ENCODE results near the gene LMO2.
"Not testable (repeated sequence)": the region's sequence is repeated elsewhere in the genome, so short reads cannot be mapped to it uniquely, and the experiment has no call there.

LMO2 gene
- 0 to 0.12 (median 0) reads per million in 4 donors for total RNA-seq

DNA sequence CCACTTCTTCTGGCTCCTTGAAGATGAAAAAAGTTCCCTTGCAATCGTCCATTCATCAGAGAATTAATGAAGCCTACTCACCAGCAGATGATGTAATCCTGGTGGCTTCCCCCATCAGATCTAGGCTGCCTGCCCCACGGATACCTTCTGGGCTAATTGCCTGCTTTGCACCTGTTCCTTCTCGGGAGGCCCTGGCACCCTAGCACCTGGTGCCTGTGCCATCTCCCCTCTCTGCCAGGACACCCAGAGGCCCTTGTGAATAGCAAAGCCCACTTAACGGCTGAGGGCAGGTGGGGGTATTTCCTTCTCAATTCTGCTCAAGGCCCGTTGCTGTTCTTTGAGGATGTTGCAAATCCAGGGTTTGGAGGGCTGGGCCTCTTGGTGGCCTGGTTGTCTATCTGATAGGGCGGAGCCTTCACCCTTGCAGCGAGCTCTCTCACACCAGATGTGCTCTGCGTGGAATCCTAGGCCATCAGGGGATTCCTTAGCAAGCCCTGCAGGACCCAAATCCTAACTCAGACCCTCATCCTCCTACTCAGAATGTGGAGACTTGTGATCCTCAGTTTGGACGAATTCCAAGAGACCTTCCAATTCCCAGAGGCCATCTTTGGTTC, at the start of gene LMO2:
Gene LMO2 (minus strand): TSS at position 363 of the 614 bp plus-strand sequence. CDS start 22,360 bp downstream, outside the sequence.
- DNase-seq = no peak

DNA sequence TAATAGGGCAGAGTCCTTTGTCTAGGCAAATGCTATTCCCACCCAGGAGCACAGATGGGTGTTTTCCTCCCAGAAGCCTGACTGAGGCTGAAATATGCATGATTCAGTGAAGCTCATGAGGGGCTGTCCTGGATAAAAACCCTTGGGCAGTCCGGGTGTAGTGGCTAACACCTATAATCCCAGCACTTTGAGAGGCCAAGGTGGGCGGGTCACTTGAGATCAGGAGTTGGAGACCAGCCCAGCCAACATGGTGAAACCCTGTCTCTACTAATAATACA, 48.6 kb upstream of the LMO2 start:
- no peak for DNase-seq

DNA sequence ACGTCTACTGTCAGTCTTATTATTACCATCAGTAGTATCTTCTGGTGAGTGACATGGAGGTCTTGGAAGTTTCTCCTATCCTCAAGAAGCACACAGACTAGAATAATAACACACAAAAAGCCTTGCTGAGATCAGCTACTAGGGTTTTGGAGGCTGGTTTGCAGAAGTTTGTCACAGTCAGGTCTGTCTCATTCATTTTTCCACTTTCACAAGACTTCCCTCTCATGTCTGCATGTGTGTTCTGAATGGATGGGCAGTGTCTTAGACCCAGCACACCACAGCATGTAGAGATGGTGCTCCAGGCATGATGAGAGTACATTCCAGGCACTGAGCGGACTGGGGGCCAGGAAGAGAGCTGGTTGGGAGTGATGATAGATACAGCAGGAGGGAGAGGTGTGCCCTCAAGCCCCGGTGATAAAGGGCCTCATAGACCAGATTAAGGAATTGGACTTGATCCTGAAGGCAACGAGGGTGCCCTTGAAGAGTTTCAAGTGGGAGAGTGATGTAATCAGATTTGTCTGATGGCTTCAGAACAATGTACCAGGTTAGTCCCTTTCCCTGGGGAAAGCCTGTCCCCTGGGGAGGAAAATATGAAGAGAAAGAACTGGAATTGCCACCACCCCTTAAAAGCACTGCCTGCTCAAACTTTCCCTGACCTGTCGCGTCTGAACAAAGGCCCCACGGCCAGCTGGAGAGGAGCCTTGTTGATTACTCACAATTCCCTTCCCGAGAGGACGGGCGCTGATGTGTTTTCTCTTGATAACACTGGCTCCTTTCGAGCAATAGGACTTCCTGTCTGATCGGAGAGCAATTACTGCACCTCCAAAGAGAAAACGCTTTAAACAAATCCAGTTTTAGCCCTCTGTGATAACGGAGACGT, 45.1 kb upstream of the LMO2 start:
- no peak for DNase-seq

DNA sequence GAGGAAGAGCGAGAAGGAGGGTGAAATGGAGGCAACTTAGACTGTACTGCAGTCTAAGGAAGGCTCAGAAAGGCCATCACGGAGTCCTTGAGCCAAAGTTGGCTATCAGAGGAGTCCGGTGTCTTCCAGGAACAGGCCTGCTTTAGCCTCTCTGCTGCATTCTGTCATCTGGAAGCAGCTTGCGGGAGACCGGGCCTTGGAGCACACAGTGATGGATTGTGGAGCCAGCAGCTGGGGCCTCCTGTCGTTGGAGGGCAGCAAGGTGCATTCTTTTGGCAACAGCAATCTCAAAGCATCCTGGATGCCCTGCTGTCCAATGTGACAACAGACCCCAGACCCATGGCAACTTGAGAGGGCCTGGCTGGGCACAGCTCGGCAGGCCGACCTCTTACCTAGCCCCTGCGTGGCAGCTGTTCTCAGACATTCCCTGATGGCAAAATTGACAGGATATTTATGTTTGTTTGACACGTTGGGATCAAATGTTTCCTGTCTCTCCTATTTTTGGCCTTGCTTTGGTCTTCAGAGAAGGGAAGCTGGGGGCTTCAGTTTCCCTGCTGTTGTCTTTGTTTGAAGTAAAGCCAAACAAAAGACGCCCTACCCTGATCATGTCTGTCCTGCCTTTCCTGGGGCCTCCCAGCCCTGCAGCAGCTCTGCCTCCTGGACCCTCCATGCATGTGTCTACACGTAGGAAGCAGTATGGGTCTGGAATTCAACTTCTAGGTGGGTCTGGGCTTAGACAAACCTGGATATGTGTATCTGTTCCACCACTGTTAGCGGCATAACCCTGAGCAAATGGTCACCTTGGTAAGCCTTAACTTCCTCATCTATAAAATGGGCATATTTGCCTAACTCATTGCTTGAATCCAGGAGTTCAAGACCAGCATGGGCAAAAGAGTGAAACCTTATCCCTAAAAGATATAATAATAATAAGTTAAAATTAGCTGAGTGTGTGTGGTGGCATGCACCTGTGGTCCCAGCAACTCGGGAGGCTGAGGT, 43.9 kb upstream of the LMO2 start:
- DNase-seq = no peak

DNA sequence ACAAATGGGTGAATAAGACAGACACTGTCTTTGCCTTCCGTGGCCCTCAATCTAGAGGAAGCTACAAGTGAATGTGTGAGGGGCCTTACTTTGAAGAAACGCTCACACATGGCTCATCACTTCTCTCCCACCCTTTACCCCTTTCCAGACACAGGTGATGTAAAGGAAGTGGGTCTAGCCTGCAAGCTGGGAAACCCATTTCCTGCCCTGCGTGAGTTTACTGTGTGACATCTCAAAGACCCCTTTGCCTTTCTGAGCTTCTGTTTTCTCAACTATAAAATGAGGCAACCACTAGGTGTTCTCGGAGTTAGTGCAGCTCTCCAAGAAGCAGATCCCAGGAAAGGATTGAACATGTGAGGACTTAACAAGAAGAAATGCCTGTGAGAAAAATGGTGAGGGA, 43.1 kb upstream of the LMO2 start:
- DNase-seq = no peak

DNA sequence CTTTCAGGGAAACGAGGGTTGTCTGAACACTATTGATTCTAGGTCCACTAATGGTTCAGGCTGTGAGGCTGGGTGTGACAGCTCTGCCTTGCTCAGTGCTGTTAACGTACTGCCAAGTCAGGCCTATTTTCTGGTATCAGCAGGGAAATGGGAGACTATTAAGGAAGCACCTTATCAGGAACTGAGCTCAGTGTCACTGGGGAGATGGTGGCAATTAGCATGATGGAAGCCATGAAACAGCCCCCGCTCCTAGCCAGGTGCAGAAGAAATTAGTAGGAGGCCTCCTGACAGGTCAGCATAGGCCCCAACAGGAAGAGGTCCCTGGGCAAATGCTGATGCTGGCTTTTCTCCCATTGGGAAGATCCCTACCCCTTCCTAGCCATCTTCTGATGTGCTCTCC, 42.6 kb upstream of the LMO2 start:
- DNase-seq = no peak

DNA sequence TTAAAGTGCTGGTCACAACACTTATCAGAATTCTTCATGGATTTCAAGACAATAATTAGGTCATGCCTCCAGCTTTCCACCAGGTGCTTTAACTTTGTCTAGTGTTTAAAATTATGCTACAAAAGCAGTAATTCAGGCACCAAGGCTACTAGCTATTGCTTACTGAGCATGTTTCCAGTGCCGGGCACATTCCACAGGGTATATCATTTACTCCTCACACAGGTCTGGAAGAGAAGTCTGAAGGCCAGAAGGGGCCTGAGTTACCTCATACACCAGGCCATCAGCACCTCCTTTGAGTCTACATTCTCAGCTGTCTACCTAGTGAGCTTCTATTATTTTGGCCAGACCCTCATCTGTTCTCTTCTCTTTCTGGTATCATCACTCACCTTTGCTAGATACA, 41.7 kb upstream of the LMO2 start:
- DNase-seq = no peak

DNA sequence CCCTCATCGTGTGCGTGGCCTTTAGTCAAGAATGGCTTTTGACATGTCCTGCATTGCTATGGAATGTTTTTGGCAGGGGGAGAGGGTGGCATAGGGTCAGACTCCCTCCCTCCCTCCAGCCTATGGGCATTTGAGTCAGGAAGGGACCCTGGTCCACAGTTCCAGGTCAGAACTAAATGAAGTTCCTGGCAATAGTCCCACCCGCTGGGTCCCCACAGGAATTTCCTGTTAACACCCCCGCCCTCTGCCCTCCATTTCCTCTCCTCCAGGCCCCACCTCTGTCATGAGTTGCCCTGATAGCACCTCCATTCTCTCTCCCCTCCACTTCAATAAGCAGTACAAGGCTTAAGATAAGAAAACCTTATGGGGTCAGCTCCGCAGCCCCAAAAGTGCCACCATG, 40.8 kb upstream of the LMO2 start:
- DNase-seq = no peak

DNA sequence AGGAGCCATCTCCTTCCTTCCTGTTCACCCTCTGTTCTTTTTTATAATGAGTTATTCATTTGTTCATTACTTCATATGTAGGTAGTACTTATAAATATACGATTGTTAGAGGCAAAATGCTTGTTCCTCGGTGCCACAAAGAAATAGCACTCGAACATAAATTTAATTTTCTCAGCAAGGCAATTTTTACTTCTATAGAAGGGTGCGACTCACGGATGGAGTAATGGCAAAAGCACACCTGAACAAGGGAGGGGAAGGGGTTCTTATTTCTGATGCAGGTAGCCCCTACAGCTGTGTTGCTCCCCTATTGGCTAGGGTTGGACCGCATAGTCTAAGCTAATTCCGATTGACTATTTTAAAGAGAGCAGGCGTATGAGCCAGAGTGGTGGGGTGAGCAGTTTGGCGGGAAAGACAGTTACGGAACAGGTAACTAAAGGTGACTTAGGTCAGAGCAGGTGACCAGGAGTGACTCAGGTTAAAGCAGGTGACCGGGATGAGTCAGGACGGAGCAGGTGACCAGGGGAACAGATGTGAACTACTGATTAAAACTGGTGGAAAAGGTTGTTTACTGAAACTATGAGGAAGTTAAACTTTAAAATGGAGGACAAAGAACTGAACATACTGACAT, 40.0 kb upstream of the LMO2 start:
- not testable (repeated sequence) for DNase-seq

DNA sequence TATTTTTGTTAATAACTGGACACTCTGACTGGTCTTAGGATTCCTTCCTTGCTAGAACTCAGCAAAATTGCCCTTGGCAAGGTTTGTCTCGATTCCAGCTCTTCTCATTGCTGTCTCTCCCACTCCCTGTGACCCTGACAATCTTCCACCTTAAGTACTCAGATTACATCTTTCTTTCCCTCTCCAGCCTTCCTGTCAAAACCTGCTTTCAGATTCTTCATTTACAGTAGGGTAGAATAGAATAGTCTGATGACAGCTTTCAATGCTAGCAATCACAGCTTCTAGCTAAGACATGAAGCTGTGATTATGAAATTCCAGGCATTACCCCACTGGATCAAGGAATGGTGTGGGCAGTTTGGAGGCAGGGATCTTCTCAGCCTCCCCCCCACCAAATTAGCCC, 39.2 kb upstream of the LMO2 start:
- DNase-seq = no peak

DNA sequence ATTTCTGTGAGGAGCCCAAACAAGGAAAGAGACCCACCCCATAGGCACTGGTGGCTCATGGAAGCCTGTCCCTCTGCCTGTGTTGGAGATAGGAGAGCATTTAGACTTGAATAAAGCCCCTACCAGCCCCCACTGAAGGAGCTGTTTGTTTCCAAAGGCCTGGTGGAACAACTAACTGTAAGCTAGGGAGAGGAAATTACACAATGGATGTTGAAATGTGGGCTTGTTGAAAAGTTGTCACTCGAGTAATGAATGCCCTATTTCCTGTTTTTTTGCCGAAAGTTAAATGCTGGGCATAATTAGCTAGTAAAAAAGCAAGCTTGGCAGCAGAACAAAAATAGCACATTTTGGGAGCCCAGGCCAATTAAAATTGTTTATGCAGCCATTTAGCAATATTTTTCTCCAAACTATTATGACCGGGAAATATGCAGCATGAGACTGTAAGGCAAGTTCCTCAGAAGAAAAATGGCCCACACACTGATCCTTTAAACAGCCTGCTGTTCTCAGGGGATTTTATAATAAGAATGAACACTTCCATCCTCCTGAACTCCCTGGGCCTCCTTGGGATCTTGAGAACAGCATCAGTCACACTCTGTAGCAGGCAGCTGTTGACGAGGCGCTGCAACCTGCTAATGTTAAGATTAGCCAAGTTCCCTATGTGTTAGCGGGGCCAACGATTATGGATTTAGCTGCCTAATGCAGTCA, 38.6 kb upstream of the LMO2 start:
- DNase-seq = no peak

DNA sequence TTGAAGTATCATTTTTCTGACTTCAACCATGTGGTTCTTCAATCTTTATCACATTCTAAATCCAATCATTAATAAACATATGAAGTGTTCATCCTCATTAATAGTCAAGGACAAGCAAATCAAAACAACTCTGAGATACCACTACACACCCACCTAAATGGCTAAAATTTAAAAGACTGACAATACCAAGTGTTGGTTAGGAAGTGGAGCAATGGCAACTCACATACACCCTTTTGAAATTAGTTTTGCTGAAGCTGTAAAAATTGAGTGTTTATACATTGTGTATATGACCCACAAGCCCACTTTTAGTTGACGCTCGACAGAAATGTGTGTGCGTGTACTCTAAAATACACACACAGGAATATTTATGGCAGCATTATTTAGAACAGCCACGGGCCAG, 36.7 kb upstream of the LMO2 start:
- no peak for DNase-seq

DNA sequence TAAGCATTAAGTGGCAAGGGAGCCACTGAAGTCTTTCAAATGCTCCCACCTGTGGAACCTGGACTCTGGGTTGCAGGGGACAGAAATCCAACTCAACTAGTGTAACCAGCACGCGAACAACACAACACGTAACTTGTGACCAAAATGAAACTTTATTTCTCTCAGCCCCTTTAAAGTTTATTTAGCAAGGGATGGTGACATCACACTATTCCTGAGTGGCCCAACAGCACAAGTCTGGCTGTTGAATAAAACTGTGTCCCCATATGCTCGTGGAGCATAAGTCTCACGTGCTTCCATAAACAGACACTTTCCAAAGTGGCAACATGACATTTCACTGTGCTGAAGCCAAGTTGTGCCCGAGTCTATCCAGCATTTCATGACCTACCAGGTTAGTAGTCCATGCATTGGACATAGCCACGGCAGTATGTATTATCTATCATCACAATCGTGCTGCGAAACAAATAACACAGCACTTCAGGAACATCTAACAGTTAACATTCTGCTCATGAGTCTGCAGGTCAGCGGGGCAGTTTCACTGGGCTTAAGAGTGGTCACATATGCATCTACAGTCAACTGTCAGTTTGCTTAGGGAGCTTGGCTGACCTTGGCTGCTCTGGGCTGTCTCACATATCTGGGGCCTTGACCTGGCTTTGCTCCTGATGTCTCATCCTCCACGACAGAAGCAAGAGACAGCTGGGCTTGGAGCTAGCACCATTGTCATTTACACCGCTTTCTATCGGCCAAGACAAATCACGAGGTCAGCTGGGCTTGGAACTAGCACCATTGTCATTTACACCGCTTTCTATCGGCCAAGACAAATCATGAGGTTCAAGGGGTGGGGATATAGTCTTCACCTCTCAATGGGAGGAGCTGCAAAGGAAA, 35.0 kb upstream of the LMO2 start:
- DNase-seq = no peak

DNA sequence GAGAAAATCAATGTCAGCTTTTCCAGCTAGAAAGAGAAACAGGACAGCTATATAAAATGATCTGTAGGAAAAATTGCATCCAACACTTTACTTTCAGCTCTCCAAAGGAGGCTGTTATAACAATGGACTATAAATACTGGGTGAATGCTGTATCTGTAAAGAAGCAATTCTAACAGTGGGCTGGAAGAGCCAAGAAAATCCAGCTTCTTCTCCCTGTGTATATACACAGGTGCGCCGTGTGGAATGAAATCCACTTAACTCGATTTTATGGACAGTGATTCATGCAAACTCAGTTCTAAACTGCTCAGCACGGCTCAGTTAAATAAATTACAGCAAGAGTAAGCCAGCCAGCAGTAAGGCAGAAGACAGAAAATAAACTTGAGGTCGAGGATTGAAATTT, 32.5 kb upstream of the LMO2 start:
- DNase-seq = no peak

DNA sequence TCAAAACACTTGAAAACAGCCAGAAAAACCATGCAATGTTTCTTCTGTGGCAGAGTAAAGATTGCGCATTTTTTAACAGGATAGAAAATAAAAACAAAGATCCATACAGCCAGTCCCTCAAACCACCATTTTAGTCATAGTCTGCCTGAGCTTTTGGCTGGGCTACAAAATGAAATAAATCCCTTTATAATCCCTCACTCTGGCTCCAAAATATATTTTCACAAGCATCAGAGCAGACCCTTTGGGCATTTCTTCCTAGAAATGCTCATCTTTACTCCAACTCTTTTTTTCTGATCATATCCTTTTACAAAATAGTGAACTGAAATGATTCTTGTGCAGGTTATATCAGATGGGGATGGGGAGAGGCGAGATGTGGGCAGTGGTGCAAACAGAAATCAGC, 31.8 kb upstream of the LMO2 start:
- DNase-seq = no peak

DNA sequence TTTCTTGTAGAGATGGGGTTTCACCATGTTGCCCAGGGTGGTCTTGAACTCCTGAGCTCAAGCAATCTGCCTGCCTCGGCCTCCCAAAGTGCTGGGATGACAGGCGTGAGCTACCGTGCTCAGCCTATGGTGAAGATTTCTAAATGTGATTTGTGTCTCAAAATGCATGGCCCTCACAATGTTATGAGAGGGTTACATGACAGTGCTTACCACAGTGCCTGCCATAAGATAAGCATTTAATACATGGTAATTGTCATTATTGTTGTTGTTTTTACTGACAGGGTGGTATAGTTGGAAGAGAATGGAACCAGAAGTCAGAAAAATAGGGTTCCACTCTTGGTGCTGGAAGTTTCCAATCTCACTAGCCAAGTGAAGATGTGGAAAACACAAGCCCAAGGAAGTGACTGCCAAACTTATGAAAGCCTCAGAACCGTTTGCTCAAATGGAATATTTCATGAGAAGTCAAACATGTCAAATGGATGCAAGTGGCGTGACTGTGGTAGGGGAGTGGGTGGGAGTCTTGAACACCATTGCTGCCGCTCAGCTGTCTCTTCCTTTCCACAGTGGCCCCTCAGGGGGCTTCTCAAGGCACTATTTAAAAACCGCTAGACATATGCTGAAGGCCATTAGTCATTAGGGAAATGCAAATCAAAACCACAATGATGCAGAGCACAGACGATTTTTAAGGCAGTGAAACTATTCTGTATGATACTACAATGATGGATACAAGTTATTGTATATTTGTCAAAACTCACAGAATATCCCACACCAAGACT, 29.1 kb upstream of the LMO2 start:
- DNase-seq = no peak

DNA sequence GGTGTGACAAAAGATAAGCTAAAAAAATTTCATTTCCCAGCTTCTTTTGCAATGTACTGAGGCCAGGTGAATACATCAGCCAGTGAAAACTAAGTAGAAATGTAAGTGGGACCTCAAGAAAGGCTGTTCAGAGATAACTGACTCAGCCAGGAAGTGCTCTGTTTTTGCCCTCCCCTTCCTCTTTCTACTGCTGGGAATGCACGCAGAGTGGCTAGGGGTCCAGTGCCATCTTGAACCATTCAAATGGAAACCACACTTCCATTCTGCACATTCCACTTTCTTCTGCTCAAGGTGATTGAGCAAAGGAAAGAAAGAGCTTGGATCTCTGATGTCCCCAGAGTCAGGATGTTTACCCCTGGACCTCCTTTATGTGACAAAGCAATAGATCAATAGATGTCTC, 27.8 kb upstream of the LMO2 start:
- no peak for DNase-seq

DNA sequence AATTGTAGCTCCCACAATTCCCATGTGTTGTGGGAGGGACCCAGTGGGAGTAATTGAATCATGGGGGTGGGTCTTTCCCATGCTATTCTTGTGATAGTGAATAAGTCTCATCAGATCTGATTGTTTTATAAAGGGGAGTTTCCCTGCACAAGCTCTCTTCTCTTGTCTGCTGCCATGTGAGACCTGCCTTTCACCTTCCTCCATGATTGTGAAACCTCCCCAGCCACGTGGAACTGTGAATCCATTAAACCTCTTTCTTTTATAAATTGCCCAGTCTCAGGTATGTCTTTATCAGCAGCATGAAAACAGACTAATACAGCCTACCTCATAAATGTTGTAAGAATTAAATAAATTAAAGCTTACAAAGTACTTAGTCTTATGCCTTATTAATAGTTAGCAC, 25.5 kb upstream of the LMO2 start:
- DNase-seq = not testable (repeated sequence)

DNA sequence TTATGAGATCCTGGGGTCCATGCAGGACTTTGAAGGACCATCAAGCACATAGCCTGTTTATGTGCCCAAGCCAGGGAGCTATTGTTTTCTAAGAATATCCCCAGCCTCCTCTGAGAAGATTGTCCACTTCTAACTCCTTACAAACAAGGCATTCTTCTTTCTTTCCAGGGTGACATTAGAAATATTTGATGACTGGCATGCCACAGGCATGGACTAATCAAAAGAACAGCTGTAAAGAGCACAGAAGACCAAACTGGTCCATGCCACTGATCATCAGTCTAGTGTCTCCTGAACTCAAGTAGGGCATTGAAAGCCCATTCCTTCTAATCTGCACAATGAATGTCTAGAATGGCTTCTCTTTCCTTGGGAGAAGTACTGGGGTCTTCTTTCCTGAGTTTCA, 24.9 kb upstream of the LMO2 start:
- no peak for DNase-seq

DNA sequence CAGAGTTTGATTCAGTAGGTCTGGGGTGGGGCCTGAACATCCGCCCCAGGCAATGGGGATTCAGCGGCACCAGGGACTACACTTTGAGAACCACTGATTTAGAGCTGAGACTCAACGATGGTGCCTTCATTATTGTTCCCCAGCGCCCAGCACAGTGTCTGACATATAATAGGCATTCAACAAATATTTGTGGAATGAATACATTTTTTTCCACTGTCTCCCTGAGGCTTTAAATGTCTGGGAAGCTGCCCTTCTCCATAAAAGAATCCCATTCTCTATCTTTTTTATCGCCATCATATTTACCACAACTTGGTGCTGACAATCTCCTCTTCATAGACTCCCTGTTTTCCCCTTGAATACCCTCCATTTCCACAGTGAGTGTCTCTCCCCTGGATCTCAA, 23.6 kb upstream of the LMO2 start:
- DNase-seq = no peak

All from T-helper 1 cell (primary cell).